ENCODE results near the gene FGF11.
"Not testable (repeated sequence)": the region's sequence is repeated elsewhere in the genome, so short reads cannot be mapped to it uniquely, and the experiment has no call there.

The FGF11 gene

GRCh38 chr17:7481842-7482741 lies 42.8 kb downstream of the FGF11 start:
- not testable (repeated sequence) for DNase-seq

- not testable (repeated sequence) for DNase-seq
Measured at GRCh38 chr17:7482742-7483088, 43.4 kb downstream of the FGF11 start.

- peak; percentile 68 for DNase-seq
Measured at GRCh38 chr17:7483255-7484066, 44.1 kb downstream of the FGF11 start.

GRCh38 chr17:7484067-7484918 lies 45.0 kb downstream of the FGF11 start, which contains the start of gene POLR2A:
TSS of gene POLR2A (plus strand) at chr17:7484366.
- peak; percentile 80 for DNase-seq

- DNase-seq: no peak
Measured at GRCh38 chr17:7484919-7485377, 45.6 kb downstream of the FGF11 start.

- DNase-seq: no peak
Measured at GRCh38 chr17:7486181-7486580, 46.9 kb downstream of the FGF11 start.

- no peak for DNase-seq
Measured at GRCh38 chr17:7490144-7490543, 50.8 kb downstream of the FGF11 start.

GRCh38 chr17:7491583-7491982 lies 52.3 kb downstream of the FGF11 start:
- no peak for DNase-seq

- DNase-seq: no peak
Measured at GRCh38 chr17:7493941-7494340, 54.6 kb downstream of the FGF11 start.

Data from NCI-H2107 (cell line).